NK-92 (cell line): ENCODE measurements around the gene OTOL1.
"Not testable (repeated sequence)": the region's sequence is repeated elsewhere in the genome, so short reads cannot be mapped to it uniquely, and the experiment has no call there.

Experiments
- DNase-seq: peaks from one replicate; lab custom pipeline; 2025; ENCODE audit not compliant: unreplicated experiment; lab: John Stamatoyannopoulos, UW

Gene OTOL1

DNA sequence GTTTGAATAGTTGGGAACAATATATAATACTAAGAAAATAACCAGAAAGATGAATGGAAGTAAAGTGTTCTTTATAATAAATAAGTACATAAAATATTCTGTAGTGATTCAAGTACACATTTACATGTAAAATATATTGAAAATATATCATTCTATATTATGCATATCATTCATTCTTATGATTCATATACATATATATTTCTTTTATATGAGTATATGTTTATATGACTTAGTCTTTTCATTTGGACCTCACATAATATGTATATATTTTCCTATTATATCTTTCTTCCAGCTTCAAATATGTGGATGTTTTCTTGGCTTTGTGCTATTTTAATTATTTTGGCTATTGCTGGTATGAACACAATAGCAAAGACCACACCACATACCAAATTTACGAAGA, at the start of gene OTOL1:
Gene OTOL1 (plus strand): TSS at position 301 of the 400 bp plus-strand sequence. CDS start 0 bp downstream, at position 301.
- DNase-seq, result no peak

DNA sequence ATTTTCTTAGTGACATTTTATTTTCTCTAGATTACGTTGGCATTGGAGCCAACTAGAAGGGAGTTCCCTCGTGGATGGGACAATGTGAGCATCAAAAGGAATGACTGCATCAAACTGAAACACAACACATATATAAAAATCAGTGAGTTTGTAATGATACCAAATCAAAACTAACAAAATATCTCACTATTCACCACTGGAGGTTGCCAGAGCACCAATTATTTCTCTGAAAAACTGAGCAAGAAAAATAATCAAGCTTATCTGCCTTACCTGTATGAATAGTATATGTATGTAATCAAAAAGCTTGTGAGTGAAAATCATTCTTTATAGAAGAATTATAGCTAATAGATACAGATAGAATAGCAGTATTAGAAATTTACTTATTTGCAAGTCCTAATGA, 46.8 kb upstream of the OTOL1 start:
- DNase-seq, result no peak

DNA sequence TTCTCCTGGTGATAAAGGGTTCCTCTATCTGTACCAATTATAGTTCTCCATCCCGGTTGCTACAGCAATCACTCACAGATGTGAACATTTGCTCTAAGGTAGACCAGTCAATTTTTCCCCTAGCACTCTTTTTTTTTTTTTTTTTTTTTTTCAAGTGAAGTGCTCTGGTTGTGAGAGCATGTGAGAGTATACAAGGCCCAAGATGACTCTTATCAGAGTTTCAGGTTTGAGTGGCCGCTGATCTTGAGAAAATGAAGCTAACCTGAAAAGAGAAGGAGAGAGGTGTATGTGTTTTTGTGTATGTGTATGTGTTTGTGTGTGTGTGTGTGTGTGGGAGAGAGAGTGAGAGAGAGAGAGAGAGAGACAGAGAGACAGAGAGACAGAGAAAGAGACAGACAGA, 44.4 kb upstream of the OTOL1 start:
- no peak for DNase-seq

DNA sequence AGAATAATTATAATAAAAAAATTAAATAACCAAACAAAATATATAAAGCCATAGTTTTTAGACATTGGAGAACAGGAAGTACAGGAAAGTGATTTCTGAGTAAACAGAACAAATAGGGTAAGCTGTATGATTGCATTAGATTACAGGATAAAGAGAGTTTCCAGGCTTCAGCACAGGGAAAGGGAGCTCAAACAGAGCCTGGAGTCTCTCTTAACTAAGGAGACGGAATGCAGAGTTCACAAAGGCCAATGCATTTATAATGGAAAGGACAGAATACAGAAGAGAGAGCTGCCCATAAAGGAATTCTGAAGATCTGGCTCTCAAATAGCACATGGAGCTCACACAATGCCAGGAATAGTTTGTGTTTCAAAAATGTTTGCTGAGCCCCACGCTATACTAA, 42.0 kb upstream of the OTOL1 start:
- no peak for DNase-seq

DNA sequence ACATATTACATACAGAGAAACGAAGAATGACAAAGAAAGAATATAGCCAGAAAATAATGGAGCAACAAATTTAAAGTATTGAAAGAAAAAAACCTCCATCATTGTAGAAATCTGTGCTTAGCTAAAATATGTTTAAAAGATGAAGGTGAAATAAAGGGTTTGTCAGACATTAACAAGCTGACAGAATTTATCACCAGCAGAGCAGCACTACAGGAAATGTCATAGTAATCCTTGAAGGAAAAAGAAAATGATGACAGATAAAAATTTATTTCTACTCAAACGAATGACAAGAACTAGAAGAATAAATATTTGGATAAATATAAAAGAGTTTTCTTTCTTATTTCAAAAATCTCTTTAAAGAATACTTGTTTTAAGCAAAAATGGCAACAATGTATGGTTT, 40.6 kb upstream of the OTOL1 start:
- no peak for DNase-seq

DNA sequence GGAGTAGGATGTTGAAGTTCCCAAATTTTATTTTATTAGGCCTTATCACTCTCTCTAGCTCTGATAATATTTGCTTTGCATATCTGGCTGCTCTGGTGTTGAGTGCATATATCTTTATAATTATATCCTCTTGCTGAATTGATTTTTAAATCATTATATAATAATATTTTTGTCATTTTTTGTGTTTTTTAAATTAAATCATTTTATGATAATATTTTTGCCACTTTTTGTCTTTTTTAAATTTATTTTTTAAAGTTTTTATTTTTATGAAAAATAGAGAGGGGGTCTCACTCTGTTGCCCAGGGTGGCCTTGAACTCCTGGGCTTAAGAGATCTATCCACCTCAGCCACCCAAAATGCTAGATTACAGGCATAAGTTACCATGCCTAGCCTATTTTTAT, 34.5 kb upstream of the OTOL1 start:
- DNase-seq, result no peak

DNA sequence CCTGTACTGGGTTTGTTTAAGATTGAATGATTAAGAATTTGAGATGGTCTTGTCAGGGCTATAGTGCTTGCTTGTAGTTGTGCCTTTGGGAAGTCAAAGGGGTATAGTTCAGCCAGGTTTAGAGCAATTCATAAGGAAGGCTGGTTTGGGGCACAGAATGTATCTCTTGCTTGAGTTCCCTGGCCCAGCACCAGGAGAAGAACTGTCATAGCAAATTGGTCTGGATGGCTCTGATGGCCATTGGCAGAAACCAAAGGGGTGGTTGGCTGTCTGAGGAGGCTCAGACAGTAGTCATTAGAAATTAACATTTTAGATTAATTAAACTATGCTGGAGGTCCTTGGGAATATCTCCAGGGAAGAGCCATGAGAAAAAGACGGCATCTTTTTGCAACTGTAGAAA, 25.4 kb upstream of the OTOL1 start:
- DNase-seq, result no peak

DNA sequence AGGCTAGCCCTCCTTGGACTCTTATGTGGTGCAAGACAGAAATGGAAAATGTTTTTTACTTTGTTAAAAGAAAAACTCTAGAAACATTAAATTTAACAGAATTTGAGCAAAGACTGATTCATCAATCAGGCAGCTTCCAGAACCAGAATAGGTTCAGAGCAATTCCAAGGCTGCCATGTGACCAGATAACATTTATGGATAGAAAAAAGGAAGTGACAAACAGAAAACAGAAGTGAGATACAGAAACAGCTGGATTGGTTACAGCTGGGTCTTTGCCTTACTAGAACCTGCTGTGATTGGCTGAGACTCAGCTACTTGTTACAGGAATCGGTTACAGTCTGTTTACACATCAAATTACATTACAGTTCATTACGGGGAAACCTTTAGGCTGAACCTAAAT, 22.5 kb upstream of the OTOL1 start:
- DNase-seq, result no peak

DNA sequence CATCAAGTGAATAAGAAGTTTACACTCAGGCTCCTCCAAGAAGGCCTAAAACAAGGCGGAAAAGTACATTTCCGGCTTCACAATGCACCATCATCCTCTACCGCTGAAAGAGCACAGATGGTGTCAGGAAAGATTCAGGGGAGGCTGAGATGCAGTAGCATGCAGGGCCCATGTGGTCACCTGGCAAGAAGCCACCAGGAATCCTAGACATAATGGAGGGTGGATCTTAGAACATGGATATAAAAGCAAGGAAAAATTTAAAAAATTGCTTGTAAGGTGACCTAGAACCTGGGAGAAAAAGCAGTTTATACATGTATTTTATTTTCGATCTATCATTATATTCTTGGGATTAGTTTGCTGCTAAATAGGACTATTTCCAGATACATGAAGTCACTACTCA, 21.9 kb upstream of the OTOL1 start:
- no peak for DNase-seq

DNA sequence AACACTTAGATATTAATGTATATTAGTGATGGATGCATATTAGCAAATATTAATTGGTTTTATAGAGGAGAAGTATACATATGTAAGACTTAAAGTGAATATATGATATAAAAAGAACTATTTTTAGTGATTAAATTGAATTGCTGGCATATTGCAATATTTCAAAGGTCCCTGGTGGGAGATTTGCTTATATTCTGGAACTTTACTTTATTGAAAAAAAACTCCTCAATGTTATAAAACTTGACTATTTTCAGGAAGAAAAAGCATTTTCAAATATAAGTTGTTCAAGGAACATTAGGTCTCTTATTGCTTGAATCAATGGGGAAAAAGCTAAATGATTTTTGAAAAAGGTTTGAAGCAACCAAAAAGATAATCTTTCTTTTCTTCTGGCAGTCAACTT, 21.4 kb upstream of the OTOL1 start:
- no peak for DNase-seq

DNA sequence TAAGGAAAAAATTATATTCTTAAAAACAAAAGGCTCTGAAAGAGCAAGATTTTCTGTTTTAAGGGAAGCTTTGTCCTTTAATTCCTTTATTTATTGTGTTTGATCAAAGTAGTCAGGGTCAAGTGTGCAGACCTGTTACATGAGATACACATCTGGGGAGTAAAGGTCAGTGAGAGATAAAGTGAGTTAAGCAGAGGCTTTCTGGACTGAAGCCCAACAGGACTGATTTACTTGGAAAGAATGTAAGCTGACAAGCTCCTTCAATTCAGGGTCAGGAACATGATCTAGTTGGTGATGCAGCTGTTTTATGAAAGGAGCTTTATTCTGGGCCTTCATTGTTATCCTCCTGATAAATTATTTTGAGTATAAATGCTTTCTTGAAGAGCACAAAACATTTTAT, 20.7 kb upstream of the OTOL1 start:
- no peak for DNase-seq

DNA sequence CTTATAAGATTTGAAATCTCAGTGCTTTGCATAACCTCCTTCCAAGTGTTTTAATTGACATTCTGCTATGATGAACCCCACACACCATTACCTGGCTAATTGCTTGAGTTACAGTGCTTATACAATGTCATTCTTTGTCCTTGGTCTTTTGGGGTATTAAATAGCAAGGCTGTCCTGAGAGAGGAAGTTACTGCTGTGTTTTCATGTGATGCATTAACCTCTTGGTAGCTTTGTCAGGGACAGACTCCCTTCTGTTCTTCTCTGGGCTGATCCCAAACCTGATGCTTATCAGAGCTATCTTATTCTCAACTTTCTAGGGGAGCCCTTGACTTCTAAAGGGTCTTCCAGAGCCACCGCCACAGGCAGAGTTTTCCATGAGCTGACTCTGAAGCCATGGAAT, 12.4 kb upstream of the OTOL1 start:
- no peak for DNase-seq

DNA sequence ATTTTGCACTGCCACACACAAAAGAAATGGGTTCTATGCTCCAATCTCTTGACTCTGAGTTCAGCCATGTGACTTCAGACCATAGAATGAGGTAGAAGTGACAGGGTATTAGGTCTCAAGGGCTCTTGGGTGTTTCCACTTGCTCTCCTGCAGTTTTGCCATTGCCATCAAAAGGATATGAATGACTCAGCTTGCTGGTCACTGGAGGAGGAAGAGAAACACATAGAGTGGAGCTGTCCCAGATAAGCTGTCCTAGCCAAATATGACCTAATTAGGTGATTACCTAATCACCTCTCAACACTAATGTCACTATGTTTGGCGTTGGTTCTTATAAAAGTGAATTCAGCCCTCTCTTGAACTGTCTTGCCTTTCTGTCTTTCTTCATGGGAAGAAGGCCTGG, 8.3 kb upstream of the OTOL1 start:
- DNase-seq, result not testable (repeated sequence)

DNA sequence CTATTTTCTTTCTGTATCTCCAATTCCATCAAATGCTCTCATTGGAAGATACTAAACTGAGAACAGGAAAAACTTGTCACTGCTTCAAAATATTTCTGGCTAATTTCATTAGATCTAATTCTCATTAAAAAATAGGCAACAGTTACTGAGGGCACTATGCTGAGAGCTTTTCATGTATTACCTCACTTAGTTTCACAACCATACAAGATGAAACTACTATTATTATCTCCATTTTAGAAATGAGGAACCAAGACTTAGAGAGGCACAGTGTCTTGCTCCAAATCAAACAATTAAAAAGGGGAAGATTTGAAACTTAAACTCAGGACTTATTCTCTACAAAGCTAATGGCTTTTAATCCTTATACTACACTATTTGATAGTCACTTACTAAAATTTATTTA, 7.2 kb upstream of the OTOL1 start:
- DNase-seq, result no peak

DNA sequence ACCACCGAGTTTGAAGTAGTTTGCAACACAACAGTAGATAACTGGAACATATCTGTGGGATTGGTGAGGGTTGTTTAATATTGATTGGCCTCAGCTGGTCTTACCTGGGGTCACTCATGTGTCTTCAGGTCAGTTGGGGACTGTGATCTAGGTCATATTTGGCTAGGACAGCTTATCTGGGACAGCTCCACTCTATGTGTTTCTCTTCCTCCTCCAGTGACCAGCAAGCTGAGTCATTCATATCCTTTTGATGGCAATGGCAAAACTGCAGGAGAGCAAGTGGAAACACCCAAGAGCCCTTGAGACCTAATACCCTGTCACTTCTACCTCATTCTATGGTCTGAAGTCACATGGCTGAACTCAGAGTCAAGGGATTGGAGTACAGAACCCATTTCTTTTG, 5.8 kb upstream of the OTOL1 start:
- DNase-seq, result not testable (repeated sequence)

DNA sequence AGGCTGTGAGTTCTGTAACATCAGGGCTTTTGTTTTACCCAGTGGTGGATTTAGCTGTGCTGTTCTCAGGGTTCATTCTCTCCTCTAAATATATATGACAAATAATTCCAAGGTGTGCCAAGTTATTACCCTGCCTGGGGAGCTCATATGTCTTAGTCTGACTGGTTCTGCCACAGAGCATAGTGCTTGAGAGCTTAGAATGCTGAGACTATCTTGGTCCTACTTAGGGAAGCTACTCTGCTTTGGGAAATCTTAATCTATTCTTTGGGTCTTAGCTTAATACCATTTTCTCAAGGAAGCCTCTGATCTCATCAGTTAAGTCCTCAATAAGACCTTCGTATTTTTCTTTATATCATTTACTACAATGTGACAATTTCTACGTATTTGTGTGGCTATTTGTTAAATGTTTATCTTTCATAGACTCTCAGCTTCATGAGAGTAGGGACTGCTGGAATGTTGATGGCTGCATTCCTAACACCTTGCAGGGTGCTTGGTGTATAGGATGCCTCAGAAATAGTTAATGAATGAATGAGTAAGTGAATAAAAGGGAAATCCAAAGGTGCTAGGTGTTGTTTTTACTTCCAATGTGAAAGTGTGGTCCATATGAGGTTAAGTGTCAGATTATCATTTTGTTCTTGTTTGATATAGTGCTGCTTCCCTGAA, 1.8 kb downstream of the OTOL1 start:
- DNase-seq, result no peak

DNA sequence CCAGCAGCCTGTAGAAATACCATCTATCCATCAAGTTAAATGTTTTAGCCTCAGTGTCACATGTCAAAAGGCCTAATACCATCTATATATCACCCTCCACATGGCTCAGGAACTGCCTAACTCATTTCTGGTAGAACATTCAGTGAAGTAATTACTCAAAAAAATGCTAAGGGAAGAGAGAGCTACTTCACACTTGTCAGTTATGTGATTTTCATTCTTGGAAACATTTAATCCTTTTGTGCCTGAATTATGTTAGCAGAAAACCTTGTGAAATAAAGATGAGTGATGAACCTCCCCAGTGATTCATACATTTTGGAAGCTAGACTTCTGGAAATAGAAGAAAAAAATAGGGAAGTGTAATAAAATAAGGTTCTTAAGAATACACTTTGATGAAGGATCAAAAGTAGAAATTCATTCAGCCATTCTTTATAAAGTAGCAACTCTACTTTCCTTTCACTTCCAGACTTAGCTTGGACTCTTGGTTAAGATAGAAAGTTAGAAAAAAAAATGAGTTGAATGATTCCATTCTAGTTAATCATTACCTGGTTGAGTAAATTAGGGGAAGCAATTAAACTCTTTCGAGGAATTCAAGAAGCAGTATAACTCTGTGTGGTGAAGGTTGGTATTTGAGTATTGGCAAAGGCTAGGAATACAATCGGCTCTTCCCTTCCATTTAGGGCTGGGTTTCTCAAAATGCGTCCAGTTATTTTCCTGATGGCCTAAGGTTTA, 3.6 kb downstream of the OTOL1 start:
- no peak for DNase-seq

DNA sequence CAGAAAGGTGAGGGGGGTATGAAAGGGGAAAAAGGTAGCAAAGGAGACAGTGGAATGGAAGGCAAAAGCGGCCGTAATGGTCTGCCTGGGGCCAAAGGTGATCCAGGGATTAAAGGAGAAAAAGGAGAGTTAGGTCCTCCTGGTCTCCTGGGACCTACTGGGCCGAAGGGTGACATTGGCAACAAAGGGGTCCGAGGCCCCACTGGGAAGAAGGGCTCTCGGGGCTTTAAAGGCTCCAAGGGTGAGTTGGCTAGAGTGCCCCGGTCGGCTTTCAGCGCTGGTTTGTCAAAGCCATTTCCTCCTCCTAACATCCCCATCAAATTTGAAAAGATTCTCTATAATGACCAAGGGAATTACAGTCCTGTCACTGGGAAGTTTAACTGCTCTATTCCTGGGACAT, 6.7 kb downstream of the OTOL1 start:
- no peak for DNase-seq

DNA sequence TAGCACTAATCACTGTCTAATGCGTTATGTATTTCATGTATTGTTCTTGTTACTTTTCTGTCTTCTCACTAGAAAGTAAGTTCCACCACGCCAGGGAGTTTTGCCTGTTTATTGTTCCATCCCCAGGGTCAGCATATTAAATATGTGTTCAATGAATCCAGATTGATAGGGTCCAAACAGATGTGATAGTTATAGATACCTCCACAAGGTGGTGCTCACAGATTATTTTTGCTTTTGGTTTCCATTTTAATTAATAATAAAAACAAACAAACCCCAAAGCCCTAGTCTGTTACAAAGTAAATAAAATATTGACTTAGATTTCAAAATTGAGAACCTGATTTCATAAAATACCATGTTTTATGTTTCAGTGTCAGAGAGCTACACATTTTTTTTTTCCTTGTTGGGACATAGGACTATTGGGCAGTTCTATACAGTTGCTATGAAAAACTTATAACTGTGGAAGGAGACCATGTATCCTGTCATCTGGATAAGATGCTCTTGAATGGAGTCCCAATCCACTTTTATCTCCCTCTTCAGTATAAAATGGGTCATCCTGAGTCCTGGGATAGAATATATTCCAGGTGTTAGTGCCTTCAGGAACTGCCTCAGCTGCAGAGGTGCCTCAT, 12.4 kb downstream of the OTOL1 start:
- DNase-seq, result no peak

DNA sequence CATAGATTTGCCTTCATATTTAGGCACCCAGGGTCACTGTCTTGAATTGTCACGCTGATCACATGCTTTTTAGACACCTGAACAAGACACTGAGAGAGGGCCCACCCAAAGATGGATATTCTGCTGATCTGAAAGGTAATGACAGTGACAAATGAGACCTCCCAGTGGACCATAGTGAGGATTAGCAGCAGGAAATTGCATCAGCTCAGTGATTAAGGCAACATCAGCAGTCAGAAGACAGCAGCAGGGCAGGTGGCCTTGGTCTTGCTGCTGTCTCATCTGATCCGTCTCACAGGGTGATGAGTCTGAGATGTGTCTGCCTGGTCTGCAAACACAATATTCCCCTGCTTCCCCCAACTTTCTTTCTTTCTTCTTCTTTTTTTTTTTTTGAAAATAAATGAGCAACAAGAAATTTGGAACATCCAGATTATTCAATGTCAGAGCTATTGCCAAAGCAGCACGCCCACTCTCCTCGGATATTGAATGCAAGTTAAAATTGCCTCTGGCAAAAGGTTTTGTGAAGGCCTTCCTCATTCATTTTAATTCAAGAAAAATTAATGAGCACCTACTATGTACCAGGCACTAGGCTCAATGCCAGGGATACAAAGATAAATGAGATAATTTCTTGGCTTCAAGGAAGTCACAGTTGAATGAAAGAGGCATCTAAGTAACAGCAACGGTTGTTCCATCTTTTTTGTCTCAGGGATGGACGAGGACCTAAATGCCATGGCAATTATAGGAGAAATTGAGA, 14.1 kb downstream of the OTOL1 start:
- DNase-seq, result no peak

DNA sequence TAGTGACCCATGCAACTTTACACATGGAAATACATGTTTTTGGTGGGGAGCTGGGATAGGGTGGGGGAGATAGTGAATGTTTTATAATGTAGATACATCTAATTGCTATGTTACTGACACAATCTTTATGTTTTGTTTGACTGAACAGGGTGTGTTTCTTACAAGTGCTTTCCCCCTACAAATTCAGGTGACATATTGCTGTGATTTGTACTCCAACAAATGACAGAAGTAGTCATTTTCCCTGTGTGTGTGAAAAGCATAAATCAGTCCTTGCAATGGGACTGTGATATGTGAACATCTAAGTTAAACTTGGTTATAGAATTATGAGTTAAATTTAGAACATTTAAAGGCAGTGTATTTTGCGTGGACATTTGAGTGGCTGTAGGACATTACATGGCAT, 27.3 kb downstream of the OTOL1 start:
- DNase-seq, result no peak

DNA sequence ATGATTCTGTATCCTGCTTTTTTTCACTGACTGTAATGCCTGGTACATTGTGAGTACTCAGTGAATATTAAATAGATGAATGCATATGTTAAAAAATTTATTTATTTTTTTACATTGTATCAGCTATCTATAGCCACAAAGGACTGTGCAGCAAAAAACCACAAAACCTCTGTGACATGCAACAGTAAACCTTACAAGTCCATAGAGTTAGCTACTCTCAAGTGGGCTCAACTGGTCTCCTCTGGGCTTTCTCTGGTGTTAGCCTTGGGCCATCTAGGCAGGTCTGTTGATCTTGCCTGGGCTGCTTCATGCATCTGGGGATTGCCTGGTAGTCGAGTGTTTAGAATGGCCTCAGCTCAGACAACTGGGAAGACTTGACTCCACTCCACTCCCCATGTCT, 35.3 kb downstream of the OTOL1 start:
- DNase-seq, result no peak
